K562 (cell line): ENCODE measurements around the gene CMSS1. TPM values are rescaled to one million over a fixed set of nuclear protein-coding genes. Genes with fewer than 3 reads are reported as not detected.

ENCODE experiments used
- ATAC-seq: fragments of 200-7000 bp; cut with Tn5 transposase; 3 replicates; pipeline ENCODE4 v1.9.1; 2020; ENCODE audit warnings: moderate library complexity
- BruUV-seq: library from RNA; stranded (reverse); fragments of 400-500 nt; replicated peaks from 2 replicates; lab custom pipeline; 2021; lab: Mats Ljungman, UMichigan
- CTCF ChIA-PET: fragments of 300-600 bp; formaldehyde crosslinking; extraction: SDS; loops from one replicate; lab custom pipeline; 2021; ENCODE audit warnings: low intra/inter-chr PET ratio; lab: Yijun Ruan, JAX
- POLR2A ChIA-PET: fragments of 300-600, 350-650 bp; sonication (Branson Sonifier 250); formaldehyde crosslinking; extraction: SDS; loops from one replicate; lab custom pipeline; 2021; ENCODE audit warnings: antibody characterized with exemption, inconsistent platforms; lab: Yijun Ruan, JAX
- DNase-seq, 4 experiments: peaks; one replicate each; pipeline versions ENCODE4 v3.0.0 to v3.0.0-alpha.2; 2011 to 2018; ENCODE audit warnings: low spot score in 3 of 4, mixed read lengths in 3 of 4; ENCODE audit errors: extremely low read depth in 1 of 4
- FAIRE-seq: peaks from 2 replicates; lab custom pipeline; 2011; peaks lifted over from hg19 to GRCh38; lab: Jason Lieb, UNC
- H2AFZ ChIP-seq: 2 replicates; pipeline ENCODE4 v1.6.0; 2011; ENCODE audit warnings: low read depth, low read length, control low read depth, inconsistent platforms
- H3K27ac ChIP-seq: fragments of 200-600 bp; 3 replicates; pipeline ENCODE4 v1.8.0; 2011; ENCODE audit warnings: low read depth, mild to moderate bottlenecking, control low read depth, inconsistent platforms, low read length, moderate library complexity, mixed read lengths; ENCODE audit errors: extremely low read depth
- H3K27me3 ChIP-seq, 2 experiments: fragments of 300-600 bp in 1 of 2; 2 replicates in 1 of 2; 3 replicates in 1 of 2; pipeline versions ENCODE4 v1.6.0 to v1.8.0; 2011; ENCODE audit warnings: inconsistent platforms in 2 of 2, low read length in 2 of 2, mild to moderate bottlenecking in 1 of 2, mixed read lengths in 1 of 2, moderate library complexity in 1 of 2; ENCODE audit not compliant: control insufficient read depth in 2 of 2, insufficient read depth in 2 of 2
- H3K36me3 ChIP-seq: fragments of 300-600 bp; 3 replicates; pipeline ENCODE4 v1.8.0; 2011; ENCODE audit warnings: mild to moderate bottlenecking, low read length, inconsistent platforms; ENCODE audit not compliant: control insufficient read depth, insufficient read depth
- H3K4me1 ChIP-seq, 2 experiments: fragments of 200-600 bp in 1 of 2; replicated peaks in 1 of 2; 2 replicates in 1 of 2; 3 replicates in 1 of 2; pipeline versions ENCODE4 v1.5.1 to v1.8.0; 2011; ENCODE audit warnings: inconsistent platforms in 2 of 2, low read length in 2 of 2, mild to moderate bottlenecking in 1 of 2, mixed read lengths in 1 of 2, moderate library complexity in 1 of 2; ENCODE audit not compliant: control insufficient read depth in 2 of 2, insufficient read depth in 2 of 2
- H3K4me2 ChIP-seq: 2 replicates; pipeline ENCODE4 v1.6.1; 2011; ENCODE audit warnings: low read length, control low read depth, inconsistent platforms, mixed read lengths; ENCODE audit not compliant: insufficient read depth
- H3K4me3 ChIP-seq: fragments of 200-600 bp; sonication (generic), shearing (Covaris generic); 2 replicates; pipeline ENCODE4 v1.5.1; 2016; ENCODE audit warnings: control low read depth, inconsistent platforms
- H3K79me2 ChIP-seq: fragments of 200-600 bp; 3 replicates; pipeline ENCODE4 v1.8.0; 2011; ENCODE audit warnings: low read length, inconsistent platforms; ENCODE audit not compliant: control insufficient read depth, insufficient read depth
- H3K9ac ChIP-seq, 2 experiments: 2 replicates each; pipeline versions ENCODE4 v1.6.0 to v1.6.1; 2011; ENCODE audit warnings: low read depth in 2 of 2, low read length in 2 of 2, control low read depth in 1 of 2, inconsistent platforms in 1 of 2, mild to moderate bottlenecking in 1 of 2, mixed read lengths in 1 of 2; ENCODE audit not compliant: insufficient read depth in 1 of 2
- H3K9me1 ChIP-seq: one replicate; pipeline ENCODE4 v1.6.0; 2011; ENCODE audit warnings: inconsistent platforms, mild to moderate bottlenecking, low read length, moderate library complexity; ENCODE audit not compliant: control insufficient read depth, insufficient read depth
- H3K9me3 ChIP-seq: replicated peaks from 2 replicates; pipeline ENCODE4 v1.5.1; 2011; ENCODE audit warnings: low read depth, low read length, inconsistent platforms; ENCODE audit not compliant: control insufficient read depth, insufficient read depth
- H4K20me1 ChIP-seq: replicated peaks from 2 replicates; pipeline ENCODE4 v1.6.1; 2011; ENCODE audit warnings: low read length, inconsistent platforms, mixed read lengths; ENCODE audit not compliant: control insufficient read depth, insufficient read depth
- CCNT2 ChIP-seq: IDR thresholded peaks from 2 replicates; pipeline ENCODE4 v1.6.1; 2011; ENCODE audit warnings: borderline replicate concordance, low read depth, mild to moderate bottlenecking, moderate library complexity, mixed read lengths, low read length; ENCODE audit not compliant: insufficient read length; ENCODE audit errors: extremely low read depth
- EWSR1 ChIP-seq: fragments of 450-650 bp; IDR thresholded peaks from 2 replicates; pipeline ENCODE4 v1.6.1; 2018; ENCODE audit warnings: borderline replicate concordance, mild to moderate bottlenecking, low read depth, moderate library complexity; ENCODE audit not compliant: partially characterized antibody
- FOXJ2 ChIP-seq: fragments of 200-800 bp; sonication (Bioruptor generic); IDR thresholded peaks from 2 replicates; pipeline ENCODE4 v1.6.1; 2016; ENCODE audit warnings: missing genetic modification characterization, missing compliant biosample characterization
- GATA2 ChIP-seq: sonication (generic); formaldehyde crosslinking; IDR thresholded peaks from 2 replicates; pipeline ENCODE4 v1.4.0; 2020; ENCODE audit warnings: mild to moderate bottlenecking, missing genetic modification reagents
- HNRNPK ChIP-seq: fragments of 200-400 bp; formaldehyde crosslinking; IDR thresholded peaks from one replicate; pipeline ENCODE4 v1.6.1; 2018; ENCODE audit warnings: mild to moderate bottlenecking, low read depth, low read length; ENCODE audit not compliant: poor library complexity, severe bottlenecking
- NCOA2 ChIP-seq, 2 experiments: fragments of 450-650 bp; IDR thresholded peaks; 2 replicates each; pipeline ENCODE4 v1.6.1; 2018; ENCODE audit warnings: mild to moderate bottlenecking in 2 of 2, moderate library complexity in 1 of 2; ENCODE audit not compliant: partially characterized antibody in 2 of 2
- RBM15 ChIP-seq: fragments of 200-400 bp; formaldehyde crosslinking; IDR thresholded peaks from 2 replicates; pipeline ENCODE4 v1.6.1; 2018; ENCODE audit warnings: mild to moderate bottlenecking, low read length, moderate library complexity; ENCODE audit not compliant: insufficient read depth
- SLC30A9 ChIP-seq: fragments of 250-450 bp; sonication (Bioruptor Pico); IDR thresholded peaks from 2 replicates; pipeline ENCODE4 v1.8.0; 2022; ENCODE audit warnings: mild to moderate bottlenecking, moderate library complexity
- SMAD1 ChIP-seq: fragments of 150-350 bp; IDR thresholded peaks from 2 replicates; pipeline ENCODE4 v1.6.1; 2014; ENCODE audit warnings: low read length, low read depth; ENCODE audit not compliant: partially characterized antibody
- TCF7L2 ChIP-seq: fragments of 150-350 bp; IDR thresholded peaks from 2 replicates; pipeline ENCODE4 v1.6.1; 2016; ENCODE audit warnings: low read depth, mild to moderate bottlenecking, low read length, moderate library complexity
- ZBTB12 ChIP-seq: fragments of 250-450 bp; sonication (Bioruptor Pico); IDR thresholded peaks from 2 replicates; pipeline ENCODE4 v1.4.0; 2020
- ZFP1 ChIP-seq: fragments of 450-650 bp; formaldehyde crosslinking; IDR thresholded peaks from 2 replicates; pipeline ENCODE4 v1.4.0; 2020; ENCODE audit warnings: mild to moderate bottlenecking, mixed read lengths
- ZNF174 ChIP-seq: fragments of 250-450 bp; sonication (Bioruptor Pico); IDR thresholded peaks from 2 replicates; pipeline ENCODE4 v1.4.0; 2020; ENCODE audit warnings: mild to moderate bottlenecking
- ZNF217 ChIP-seq: sonication (generic); formaldehyde crosslinking; IDR thresholded peaks from 2 replicates; pipeline ENCODE4 v1.8.0; 2022; ENCODE audit warnings: mild to moderate bottlenecking, missing genetic modification reagents
- ZNF507 ChIP-seq: conservative IDR thresholded peaks from 2 replicates; pipeline ENCODE4 v1.6.1; 2017; ENCODE audit warnings: missing genetic modification characterization, missing compliant biosample characterization
- ZNF551 ChIP-seq: fragments of 250-450 bp; sonication (Bioruptor Pico); IDR thresholded peaks from 2 replicates; pipeline ENCODE4 v1.5.0; 2021; ENCODE audit warnings: mild to moderate bottlenecking, moderate library complexity
- ZSCAN29 ChIP-seq: fragments of 450-650 bp; IDR thresholded peaks from 2 replicates; pipeline ENCODE4 v1.6.1; 2017
- WGBS: fragments of 100-300 bp; shearing (Covaris generic); methylation state at CpG from one replicate; pipeline ENCODE4 v1.1.6; 2016; ENCODE audit warnings: low coverage, mixed read lengths; ENCODE audit not compliant: insufficient coverage; ENCODE audit errors: missing lambda C conversion rate; 5-methylcytosine and 5-hydroxymethylcytosine counted together
- in situ Hi-C: fragments of 300-500 bp; cut with MboI; formaldehyde crosslinking; loops from 4 replicates; pipeline ENCODE4 v1.15.0; 2018; ENCODE audit warnings: inconsistent platforms, mixed read lengths
- intact Hi-C: fragments of 100-400 bp; cut with micrococcal nuclease; formaldehyde crosslinking; loops from 2 replicates; pipeline ENCODE4 v1.14.2; 2022
- polyA plus RNA-seq, 8 experiments: library from polyadenylated mRNA; depleted of rRNA in 4 of 8; stranded (reverse) in 5 of 8; unstranded in 3 of 8; fragments of >200 nt; fragmentation: Nextera tagmentation in 2 of 8; fragmentation: Illumina TruSeq in 1 of 8; extraction: Ambion mirVana in 2 of 8; extraction: Trizol in 1 of 8; gene quantifications; 2 replicates each; pipeline versions ENCODE4 v1.2.1 to v1.2.3, GENCODE V29; 2011 to 2014; ENCODE audit warnings: inconsistent platforms in 1 of 8, missing spikeins in 1 of 8
- total RNA-seq, 7 experiments: library from RNA; depleted of rRNA in 6 of 7; stranded (reverse); fragments of >200 nt in 6 of 7; fragmentation: Illumina TruSeq in 2 of 7; extraction: Trizol in 2 of 7; gene quantifications; 2 replicates each; pipeline versions ENCODE4 v1.2.1 to v1.2.3, GENCODE V29; 2011 to 2021; ENCODE audit warnings: low replicate concordance in 1 of 7

CMSS1 gene
- total and polyA plus RNA-seq, 9 of the 15 experiments (the other 6 are each of a cell fraction or from before 2014, with no cell fraction given) = 46.9 to 109 (median 72.3) TPM

GRCh38 chr3:100004931-100005330 lies 187.3 kb downstream of the CMSS1 start:
- Histone ChIP-seq H3K27me3 (no peaks in the 10 kb centered on the region), H3K4me1 (peaks cover 0 to 11% of the 10 kb centered on the region in 2 experiments; a peak in 3 of 5 replicates)
- BruUV-seq = no TSS peak

GRCh38 chr3:100005665-100006393 lies 188.2 kb downstream of the CMSS1 start:
- in situ Hi-C loops (no loop called here), intact Hi-C loops (loop anchor here (10.0 kb wide), 2 partner anchors 59 to 161 kb away; no protein-coding TSS in a partner anchor)
- Histone ChIP-seq H2AFZ (no peak overlapping the region), H3K4me1 (peaks cover 0 to 11% of the 10 kb centered on the region in 2 experiments; a peak in 3 of 5 replicates), H4K20me1 (0 out of 2 replicates have a peak, but pooled peaks cover 4% of the 10 kb centered on the region), H3K79me2 (no peaks in the 10 kb centered on the region; the same call in 2 of the 3 replicates), H3K9ac (no peak overlapping the region), H3K27ac (no peak overlapping the region), H3K36me3 (no peaks in the 10 kb centered on the region), H3K4me2 (no peak overlapping the region), H3K9me3 (no peaks in the 10 kb centered on the region), H3K4me3 (no peak overlapping the region), H3K9me1 (no peaks in the 10 kb centered on the region), H3K27me3 (no peaks in the 10 kb centered on the region)
- CTCF ChIA-PET = no interaction called here
- 88% methylated on average over 1 of the region's 2 CpGs for WGBS
- FAIRE-seq (no peak), ATAC-seq (no peak), DNase-seq (no peak)
- no TSS peak for BruUV-seq
- POLR2A ChIA-PET = interaction anchor here (0.8 kb wide), 1 partner anchor 23 kb away, joined by 4 read pairs; no protein-coding TSS in a partner anchor
- no peak for TF ChIP-seq ZFP1 (CRISPR knock-in tag)
- TF ChIP-seq ZSCAN29 = no peak
- no peak for TF ChIP-seq ZBTB12 (CRISPR knock-in tag)
- no peak for TF ChIP-seq FOXJ2
- TF ChIP-seq GATA2 (CRISPR knock-in tag) = no peak
- no peak for TF ChIP-seq SMAD1
- TF ChIP-seq CCNT2 = no peak
- TF ChIP-seq ZNF551 (CRISPR knock-in tag) = no peak
- no peak for TF ChIP-seq TCF7L2
- TF ChIP-seq EWSR1 = no peak
- no peak for TF ChIP-seq NCOA2 (IDR thresholded peaks at IDR 0.05; ENCODE audit: partially characterized antibody in 2 of 2)
- no peak for TF ChIP-seq SLC30A9 (CRISPR knock-in tag)
- TF ChIP-seq ZNF507 (tag) = no peak

More at GRCh38 chr3:100004931-100005330, 187.3 kb downstream of the CMSS1 start:
- H3K4me3 ChIP-seq = no peak overlapping the region
- no peak overlapping the region for H3K27ac ChIP-seq
- ChIA-PET CTCF (no interaction called here), POLR2A (no interaction called here)
- no peak overlapping the region for H2AFZ ChIP-seq
- 0 out of 2 replicates have a peak, but pooled peaks cover 4% of the 10 kb centered on the region for H4K20me1 ChIP-seq
- H3K9me1 ChIP-seq = no peaks in the 10 kb centered on the region
- TF ChIP-seq ZNF174 (CRISPR knock-in tag) = no peak
- no peak for TF ChIP-seq ZNF217 (CRISPR knock-in tag)
- no peak for TF ChIP-seq RBM15
- no peak for TF ChIP-seq CCNT2
- no peak for TF ChIP-seq HNRNPK
- ATAC-seq = no peak
- H3K9ac ChIP-seq = no peak overlapping the region
- no peaks in the 10 kb centered on the region for H3K9me3 ChIP-seq
- FAIRE-seq = no peak
- no peak overlapping the region for H3K4me2 ChIP-seq
- WGBS = 88% methylated on average over 1 of the region's 1 CpG
- no peaks in the 10 kb centered on the region for H3K36me3 ChIP-seq
- no peak for DNase-seq
- in situ Hi-C loops = no loop called here
- intact Hi-C loops = loop anchor here (10.0 kb wide), 2 partner anchors 60 to 160 kb away; no protein-coding TSS in a partner anchor
- no peaks in the 10 kb centered on the region; the same call in 2 of the 3 replicates for H3K79me2 ChIP-seq
